GM21390 (cell line): ENCODE results near the gene BEND7.
"Not testable (repeated sequence)": the region's sequence is repeated elsewhere in the genome, so short reads cannot be mapped to it uniquely, and the experiment has no call there.

Source experiments
- ATAC-seq: cut with Tn5 transposase; IDR thresholded peaks from one replicate; pipeline ENCODE4 v1.9.1; 2021; ENCODE audit not compliant: unreplicated experiment

BEND7 gene

DNA sequence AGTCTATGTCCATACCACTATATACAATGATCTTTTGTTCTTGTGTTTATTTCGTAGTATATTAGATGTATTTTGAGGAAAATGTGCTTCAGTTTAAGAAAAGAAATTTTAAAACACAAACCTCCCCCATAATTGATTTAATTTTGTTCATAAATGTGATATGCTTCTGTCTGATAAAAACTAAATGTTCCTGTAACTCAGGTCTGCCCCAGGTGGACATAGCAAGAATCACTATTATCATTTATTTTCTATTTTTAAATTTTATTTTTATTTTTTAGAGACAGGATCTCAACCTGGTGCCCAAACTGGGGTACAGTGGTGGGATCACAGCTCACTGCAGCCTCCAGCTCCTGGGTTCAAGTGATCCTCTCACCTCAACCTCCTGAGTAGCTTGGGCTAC lies 43.2 kb downstream of the BEND7 start:
- no peak for ATAC-seq

DNA sequence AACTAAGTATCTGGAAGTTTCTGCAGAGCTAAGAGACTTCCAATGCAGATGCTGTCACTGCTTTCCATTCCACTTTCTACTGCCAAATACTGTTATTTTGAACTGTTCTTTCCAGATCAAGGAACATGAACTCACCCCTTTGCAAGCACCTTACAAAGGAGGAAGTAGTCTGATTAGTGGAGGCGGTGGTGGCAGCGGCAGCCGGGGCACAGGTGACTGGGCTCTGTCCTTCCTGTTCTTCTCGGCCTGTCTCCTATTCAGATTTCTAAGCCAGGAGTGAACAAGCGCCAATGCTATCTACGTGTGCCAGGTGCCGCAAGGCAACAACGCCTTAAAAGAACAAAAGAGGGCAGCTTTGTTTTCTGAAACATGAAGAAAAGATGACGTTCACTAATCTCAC lies 44.9 kb downstream of the BEND7 start:
- no peak for ATAC-seq

DNA sequence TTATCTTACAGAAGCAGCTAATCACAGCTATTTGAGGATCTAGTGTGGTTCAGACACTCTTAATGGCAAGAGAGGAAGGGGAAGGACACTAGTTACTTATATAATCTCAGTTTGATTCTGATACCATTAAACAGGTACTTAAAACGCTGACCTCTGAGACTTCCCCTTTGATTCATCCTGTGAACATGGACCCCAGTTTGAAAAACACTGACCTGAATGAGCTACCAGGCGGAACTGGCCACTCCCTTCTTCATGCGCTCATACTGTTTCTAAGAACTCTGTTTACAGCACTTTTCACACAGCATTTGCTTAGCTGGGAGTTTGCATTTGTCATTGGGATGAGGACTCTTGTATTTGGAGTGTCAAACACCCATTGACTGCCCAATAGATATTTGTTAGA lies 45.7 kb downstream of the BEND7 start:
- ATAC-seq: no peak

DNA sequence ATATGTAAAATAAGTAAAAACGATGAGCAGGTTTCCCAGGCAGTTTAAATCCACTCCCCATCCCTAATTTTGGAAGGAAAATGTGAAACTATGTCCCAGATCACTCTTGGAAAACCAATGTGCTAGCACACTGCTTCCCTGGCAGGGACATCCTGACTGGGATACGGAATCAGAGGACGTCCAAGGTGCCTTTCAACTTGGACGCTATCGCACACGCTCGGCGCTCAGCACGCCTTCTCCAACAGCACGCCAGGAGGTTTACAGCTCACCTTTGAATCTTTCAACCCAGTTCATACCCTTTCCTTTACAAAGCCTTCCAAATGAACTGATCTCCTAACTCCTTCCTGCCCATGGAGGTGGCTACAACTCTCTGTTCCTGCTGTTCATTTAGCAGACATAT lies 47.1 kb downstream of the BEND7 start:
- ATAC-seq: no peak

DNA sequence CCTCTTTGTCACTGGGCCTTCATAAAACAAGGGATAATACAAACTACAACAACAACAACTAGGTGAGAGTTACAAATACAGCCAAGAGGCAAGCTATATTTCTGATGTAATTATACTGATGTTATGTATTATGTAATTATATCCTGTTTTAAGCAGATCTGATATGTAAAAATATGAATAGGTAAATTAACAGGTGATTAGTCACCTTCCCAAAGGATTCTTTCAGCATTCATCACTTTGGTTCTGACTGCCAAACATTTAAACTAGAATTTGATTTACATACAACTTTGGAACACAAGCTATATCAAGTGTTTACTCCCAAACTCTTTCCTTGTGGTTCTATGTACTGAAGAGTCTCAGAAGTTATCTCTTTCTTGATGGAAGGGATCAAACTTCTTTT lies 53.7 kb downstream of the BEND7 start:
- no peak for ATAC-seq

DNA sequence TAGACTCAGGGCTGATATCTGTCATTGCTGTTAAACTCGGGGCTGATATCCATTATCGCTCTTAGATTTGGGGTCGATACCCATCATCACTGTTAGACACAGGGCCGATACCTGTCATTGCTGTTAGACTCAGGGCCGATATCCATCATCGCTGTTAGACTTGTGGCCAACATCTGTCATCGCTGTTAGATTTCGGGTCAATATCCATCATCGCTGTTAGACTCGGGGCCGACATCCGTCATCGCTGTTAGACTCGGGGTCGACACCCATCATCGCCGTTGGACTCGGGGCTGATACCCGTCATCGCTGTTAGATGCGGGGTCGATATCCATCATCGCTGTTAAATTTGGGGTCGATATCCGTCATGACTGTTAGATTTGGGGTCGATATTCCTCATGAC lies 54.8 kb downstream of the BEND7 start:
- no peak for ATAC-seq

DNA sequence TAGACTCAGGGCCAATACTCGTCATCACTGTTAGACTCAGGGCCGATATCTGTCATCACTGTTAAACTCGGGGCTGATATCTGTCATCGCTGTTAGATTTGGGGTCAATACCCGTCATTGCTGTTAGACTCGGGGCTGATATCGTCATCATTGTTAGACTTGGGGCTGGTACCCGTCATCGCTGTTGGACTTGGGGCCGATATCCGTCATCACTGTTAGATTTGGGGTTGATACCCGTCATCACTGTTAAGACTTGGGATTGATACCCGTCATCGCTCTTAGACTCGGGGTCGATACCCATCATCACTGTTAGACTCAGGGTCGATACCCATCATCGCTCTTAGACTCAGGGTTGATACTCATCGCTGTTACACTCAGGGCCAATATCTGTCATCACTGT lies 56.5 kb downstream of the BEND7 start:
- ATAC-seq: no peak

DNA sequence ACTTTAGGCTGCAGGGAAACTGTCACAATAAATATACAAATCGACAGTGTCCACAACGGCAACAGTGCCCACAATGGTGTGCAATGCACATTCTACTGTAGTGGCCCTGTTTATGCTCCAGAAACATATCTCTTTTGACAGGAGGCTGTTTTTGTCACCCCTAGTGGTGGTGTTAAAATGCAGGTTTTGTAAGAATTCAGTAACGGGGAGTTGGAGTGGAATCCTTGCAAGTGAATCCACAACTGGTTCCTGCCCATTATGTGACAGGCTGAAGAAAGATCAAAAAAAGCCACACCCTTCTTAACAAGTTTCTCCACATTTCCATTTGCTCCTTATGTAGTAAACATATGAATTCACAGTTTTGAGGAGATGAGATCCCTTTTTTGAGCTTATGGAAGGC lies 58.5 kb downstream of the BEND7 start:
- no peak for ATAC-seq

DNA sequence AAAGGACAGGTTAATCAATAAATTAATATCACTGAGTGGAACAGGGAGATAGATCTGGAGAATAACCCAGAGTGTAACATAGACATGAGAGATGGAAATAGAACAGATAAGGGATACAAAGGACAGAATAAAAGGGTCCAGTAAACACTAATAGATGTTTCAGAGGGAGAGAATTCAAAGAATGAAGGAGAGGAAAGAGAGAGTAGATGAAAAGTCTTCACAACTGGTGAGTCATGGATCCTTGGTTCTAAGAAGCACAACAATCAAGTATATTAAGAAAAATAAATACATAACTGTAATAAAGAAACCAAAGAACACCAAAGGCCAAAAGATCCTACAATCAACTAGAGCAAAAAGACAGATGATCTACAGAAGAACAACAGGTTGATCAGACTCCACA lies 66.3 kb downstream of the BEND7 start:
- ATAC-seq: no peak

DNA sequence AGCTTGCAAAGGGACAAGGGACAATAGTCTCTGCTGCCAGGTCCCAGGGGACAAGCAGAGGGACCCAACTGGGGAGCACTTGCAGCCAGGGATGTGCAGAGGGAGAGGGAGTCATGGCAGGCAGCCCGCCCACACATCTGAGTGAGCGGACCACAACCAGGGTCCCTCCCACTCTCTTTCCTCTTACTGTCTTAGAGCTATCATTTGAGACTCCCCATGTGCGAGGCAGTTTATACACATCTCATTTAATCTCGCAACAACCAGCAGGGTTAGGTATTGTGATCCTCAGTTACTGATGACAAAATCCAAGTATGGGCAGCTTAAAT lies 70.2 kb downstream of the BEND7 start:
- ATAC-seq: no peak

DNA sequence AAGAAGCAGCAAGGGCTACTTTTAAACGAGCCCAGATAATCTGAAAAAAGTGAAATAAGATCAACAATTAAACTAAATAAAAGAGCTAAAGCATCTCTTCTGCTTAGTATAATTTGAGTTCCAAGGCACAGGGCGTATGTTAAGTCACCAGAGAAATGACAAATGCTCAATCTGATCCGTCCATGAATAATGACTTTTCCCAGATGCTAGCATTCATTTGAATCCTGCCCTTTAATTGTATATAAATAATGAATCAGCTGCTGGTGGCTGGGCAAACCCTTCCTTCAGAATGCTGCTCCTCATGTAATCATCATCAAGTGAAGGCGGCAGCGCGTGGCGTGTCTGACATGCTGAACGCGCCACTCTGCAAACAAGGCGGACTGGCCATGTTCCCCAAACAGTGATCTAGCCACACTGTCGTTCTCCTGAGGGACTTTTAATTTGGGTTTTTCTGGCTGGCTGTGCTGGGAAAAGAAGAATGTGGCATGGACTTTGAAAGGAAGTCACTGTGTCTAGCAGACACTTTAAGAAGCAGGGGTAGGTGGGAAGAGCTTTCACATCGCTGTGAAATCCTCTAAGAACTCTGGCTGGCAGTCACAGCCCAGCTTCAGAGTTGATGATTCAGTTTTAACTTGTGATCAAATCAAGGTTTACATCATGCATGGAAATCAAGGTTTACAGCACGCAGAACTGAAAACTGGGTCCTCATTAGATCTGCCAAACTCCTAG lies 70.7 kb downstream of the BEND7 start:
- no peak for ATAC-seq

DNA sequence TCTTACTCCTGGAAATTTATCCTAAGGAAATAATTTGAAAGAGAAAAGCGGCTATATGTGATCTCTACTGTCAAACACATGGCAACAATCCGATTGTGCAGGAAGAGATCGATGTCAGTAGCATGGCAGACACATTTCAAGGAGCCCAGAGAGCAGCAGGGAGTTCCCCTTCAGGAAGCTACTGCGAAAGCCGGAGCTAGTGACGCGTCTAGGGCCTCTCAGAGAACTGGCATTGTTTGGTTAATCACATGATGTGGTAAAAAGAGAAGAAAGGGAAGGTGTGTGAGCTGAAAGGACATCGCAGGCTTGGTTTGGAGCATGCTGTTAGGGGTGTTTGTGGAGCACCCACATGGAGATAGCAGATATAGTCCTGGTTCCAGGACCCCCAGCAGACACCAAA lies 74.9 kb downstream of the BEND7 start:
- ATAC-seq: no peak

DNA sequence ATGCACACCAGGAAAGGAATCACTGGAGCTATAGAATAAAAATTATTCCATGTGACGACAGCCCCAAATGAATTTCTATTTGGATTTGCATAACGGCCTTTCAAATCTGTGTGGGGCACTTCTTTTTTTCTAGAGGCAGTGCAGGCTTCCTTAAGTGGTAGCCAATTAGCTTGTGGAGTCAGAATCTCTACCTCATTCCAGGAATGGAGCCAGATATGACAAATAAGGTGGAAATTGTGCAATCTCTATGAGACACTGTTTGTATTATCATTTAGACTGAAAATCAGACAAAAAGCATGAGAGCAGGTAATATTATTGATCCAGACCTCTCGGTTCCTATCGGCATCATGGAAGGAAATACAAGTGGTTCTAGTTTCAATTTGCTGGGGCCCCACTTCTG lies 78.7 kb downstream of the BEND7 start:
- no peak for ATAC-seq

DNA sequence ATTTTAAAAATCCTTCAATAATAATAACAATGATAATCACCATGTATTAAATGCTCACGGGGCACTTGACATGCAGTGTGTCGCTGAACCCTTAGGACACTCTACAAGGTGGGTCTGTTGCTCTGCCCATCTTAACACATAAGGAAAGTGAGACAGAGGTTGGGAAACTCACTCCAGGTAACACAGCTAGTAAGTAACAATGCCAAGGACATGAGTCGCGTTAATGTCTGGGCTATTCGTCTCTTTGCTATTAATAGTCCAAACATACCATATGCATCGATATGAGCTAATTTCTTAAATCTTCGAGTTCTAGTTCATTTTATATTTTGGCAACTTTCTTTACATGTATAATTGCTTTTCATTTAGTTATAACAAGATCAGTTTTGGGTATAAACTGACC lies 79.5 kb downstream of the BEND7 start:
- ATAC-seq: no peak

DNA sequence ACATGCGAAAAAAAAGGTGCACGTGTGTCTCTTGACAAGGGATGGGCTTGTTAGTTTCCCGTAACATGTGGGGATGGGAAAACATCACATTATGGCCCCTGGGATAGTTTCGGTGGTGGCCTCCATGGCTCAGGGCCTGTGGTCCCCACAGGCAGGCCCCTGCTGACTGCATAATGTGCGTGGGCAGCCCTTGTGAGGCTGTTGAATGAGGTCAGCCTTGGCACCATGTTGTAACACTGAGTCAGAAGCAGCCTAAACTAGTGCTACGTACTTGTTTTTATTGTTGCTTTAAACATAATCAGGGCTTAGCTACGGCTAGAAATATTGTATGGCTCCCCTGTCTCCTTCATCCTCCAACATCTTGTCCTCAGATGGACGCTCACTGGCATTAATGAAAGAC lies 80.6 kb downstream of the BEND7 start:
- ATAC-seq: no peak

DNA sequence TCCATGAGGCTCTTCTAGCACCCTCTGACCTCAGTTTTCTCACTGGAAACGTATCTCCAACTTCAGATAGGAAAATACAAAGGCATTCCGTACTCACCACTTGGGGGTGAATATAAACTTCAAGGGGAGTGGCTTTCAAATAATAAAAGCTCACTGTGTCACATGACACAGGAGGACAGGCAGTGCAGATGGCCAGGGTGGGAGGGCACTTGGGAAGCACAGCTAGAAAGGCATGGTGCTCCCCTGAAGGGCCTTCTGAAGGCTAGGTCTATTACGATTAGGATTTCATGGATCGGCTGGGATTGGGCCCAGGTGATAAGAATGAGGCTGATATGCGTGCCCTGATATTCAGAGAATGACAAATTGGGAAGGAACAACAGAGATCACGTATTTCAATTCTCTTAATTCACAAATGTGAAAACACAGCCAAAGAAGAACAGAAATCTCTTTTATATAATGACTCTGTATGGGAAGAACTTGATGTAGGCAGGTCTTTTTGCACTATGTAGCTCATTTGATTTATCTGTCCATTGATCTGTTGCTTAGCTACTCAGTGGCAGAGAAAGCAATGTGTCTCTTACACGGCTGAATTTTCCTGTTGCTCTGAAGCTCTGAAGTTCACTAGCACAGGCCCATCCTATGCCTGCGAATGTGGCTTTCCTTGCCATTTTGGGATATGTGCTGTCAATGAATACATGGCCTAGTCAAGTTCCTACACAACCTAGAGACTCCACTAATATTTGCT lies 83.0 kb downstream of the BEND7 start:
- ATAC-seq: no peak

DNA sequence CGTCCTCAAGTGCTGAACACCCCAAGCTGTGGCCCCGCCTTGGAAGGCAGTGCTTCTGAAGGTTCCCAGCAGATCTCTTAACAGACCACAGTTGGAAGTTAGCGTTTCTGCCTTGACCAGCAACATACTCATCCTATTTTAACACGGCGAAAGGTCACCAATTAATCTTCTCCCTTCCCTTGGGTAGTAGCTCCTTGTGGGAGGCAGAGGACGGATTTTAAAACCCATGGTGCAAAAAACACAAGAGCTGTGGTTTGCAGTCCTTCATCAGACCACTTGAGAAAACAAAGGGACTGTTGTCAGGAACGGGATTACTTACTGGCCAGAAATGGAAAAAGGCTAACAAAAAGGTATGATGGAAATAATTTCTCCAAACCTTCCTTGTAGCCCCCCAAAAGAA lies 87.3 kb downstream of the BEND7 start:
- ATAC-seq: no peak

DNA sequence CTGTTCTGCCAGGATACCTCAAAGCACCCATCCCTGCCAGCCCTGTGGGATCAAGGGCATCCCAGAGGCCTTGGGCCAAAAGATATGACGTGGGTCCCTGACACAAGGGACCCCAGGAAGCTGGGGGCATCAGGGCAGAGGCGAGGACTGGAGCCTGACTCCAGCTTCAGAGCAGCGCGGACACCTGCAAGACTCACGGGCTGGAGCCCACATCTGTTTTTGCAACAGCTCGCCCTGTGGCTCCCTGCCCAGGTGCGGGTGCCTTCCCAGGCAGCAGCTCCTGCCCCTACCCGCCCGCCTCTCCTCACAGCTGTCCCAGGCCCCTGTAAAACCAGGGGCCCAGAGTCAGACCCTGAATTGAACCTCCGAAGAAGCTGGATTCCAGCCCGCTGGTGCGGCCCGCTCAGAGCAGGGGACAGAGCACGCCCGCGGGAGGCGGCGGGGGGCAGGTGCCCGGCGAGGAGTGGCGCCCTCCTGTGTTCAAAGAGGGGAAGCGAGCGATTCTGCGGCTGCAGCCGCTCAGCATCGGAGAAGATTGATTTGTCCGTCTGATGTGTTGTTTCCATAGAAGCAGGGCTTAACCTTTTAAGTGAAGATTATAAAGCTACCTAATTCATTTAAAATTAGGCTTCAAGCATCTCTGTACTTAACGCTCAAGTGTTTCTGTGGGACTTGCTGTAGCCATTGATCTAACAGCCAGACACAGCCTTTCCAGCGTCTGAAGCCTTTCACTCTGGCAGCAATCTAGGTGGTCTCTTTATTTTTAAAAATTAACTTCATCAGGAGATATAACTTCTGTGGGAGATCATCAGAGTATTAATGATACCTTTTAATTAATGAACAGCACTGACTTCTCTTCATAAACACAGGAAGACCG lies 88.4 kb downstream of the BEND7 start:
- peak; percentile 73 for ATAC-seq

DNA sequence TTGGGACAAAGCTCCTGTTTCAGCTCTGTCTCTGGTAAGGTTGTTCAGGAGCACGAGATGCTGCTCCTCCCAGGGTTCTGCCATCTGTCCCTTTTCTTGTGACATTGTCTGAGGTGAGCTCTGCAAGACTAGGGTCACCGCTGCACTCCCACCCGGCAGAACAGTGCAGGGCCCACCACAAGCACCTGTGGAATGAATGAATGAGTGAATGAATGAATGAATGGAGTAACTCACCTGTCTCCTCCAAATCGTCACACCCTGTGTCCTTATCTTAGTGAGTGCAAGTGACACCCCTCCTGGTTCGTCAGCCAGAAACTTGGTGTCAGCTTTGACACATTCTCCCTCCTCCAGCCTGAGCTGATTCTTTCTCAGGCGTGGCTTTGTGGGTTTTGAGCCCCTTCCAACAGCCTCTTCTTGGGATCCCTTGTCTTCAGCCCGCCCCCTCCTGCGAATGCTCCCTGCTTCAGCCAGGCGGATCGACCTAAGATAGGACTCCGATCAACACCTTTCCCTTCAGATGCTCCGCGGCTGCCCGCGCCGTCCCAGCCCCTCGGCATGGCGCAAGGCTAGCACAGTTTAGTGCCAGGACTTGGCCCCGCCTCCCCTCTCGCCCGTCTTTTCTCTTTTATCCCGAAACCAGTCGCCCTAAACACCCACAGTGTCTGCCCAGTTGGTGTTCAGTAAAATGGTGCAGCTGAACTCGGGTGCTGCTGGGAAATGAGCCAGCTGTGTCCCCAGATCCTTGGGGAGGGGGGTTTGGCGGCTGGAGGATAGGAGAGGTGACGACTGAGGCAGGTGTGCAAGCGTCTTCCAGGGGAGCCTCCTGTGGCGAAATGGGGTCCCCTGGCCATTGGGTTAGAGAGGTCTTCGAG lies 89.3 kb downstream of the BEND7 start:
- no peak for ATAC-seq

DNA sequence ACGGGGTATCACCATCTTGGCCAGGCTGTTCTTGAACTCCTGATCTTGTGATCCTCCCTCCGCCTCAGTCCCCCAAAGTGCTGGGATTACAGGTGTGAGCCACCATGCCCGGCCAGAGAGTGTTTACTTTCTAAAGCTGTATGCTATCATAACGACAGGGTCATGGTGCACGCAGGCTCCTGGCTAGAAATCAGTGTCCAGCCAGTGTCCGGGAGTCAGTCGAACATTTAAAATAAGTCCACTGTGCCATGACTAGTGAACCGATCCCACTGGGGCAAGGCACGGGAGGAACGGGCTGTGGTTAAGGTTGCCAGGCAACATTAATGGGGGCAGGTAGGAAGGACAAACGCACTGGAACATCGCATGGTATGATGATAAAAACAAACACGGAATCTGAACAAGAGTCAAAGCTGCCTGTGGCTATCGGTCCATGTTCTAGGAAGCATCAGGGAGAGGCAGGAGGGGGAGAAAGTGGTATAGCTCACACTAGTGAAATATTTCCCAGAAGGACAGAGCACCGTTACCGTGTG lies 91.7 kb downstream of the BEND7 start:
- ATAC-seq: no peak

DNA sequence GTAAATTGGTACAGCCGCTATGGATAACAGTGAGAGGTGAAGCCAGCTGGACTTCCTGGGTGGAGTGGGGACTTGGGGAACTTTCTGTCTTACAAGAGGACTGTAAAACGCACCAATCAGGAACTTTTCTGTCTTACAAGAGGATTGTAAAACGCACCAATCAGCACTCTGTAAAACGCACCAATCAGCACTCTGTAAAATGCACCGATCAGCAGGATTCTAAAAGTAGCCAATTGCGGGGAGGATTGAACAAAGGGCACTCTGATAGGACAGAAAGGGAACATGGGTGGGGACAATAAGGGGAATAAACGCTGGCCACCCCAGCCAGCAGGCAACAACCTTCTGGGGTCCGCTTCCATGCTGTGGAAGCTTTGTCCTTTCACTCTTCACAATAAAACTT lies 100.9 kb downstream of the BEND7 start:
- ATAC-seq: not testable (repeated sequence)
